GM21786 (cell line): Measurements from ENCODE around the gene DVL1.

Experiments
- ATAC-seq: cut with Tn5 transposase; IDR thresholded peaks from one replicate; pipeline ENCODE4 v1.9.1; 2021; ENCODE audit not compliant: unreplicated experiment

The DVL1 gene

DNA sequence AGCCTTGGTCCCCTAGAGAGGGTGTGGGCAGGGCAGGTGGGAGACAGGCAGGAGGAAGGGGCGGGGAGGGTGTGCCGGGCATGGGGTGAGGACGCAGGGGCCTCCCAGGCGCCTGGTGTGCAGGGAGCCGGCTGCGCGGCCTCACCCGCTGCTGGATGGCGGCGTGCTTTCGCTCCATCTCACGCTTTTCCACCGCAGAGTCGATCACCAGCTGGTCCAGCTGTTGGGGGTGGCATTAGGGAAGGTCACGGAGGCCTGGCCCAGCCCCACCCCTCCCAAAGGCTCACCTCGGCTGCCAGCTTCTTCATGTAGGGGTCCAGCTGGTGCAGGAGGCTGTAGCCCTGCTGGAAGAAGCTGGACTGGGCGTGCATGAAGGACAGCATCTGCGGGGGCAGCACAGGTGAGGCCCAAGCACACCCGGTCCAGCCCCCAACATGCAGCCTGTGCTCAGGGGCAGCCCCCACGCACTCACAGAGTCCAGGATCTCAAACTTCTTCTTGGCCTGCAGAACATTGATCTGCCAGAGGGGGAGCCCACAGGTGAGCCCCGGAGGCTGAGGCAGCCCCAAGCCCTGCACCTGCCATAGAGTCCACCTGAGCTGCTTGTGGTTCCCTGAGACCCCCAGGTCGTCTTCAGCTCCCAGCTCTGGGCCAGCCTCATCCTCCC is 49.4 kb downstream of the DVL1 start:
- ATAC-seq, result no peak

DNA sequence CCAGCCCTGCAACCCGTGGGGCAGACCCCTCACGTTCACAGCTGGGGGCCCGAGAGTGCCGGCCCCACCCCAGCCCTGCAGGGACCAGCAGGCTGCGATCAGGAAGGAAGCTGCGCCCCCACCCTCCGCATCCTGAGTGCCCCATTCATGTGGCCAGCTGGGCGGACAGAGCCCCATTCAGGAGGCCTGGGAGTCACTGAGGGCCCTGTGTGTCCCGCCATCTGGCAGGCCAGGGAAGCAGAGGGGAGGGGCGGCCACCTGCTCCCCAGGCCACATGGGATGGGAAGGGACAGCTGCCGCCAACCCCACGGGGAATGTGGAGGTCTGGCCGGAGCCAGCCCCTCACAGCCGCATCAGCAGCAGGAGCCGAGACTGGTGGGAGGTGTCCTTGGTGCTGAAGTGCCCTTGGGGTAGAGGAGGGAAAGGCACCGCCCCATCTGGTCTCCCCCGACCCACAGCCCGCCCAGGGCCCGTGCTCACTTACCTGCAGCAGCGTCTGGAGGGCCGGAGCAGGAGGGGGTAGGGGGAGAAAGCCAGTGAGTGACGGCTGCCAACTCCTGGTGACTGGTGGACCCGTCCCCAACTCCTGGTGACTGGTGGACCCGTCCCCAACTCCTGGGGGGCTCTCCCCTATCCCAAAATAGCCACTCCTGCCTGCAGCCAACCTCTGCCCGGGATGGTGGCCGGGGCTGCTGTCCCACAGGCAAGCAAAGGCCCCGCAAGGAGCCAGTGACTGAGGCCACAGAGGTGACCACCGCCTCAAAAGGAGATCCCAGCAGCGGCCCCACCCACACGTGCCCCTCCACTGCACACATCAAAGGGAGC is 50.1 kb downstream of the DVL1 start:
- no peak for ATAC-seq

- no peak for ATAC-seq
These were observed 51.3 kb downstream of the DVL1 start for GRCh38 chr1:1297802-1298424.

GRCh38 chr1:1296070-1297061 is 52.9 kb downstream of the DVL1 start:
- ATAC-seq, result no peak

DNA sequence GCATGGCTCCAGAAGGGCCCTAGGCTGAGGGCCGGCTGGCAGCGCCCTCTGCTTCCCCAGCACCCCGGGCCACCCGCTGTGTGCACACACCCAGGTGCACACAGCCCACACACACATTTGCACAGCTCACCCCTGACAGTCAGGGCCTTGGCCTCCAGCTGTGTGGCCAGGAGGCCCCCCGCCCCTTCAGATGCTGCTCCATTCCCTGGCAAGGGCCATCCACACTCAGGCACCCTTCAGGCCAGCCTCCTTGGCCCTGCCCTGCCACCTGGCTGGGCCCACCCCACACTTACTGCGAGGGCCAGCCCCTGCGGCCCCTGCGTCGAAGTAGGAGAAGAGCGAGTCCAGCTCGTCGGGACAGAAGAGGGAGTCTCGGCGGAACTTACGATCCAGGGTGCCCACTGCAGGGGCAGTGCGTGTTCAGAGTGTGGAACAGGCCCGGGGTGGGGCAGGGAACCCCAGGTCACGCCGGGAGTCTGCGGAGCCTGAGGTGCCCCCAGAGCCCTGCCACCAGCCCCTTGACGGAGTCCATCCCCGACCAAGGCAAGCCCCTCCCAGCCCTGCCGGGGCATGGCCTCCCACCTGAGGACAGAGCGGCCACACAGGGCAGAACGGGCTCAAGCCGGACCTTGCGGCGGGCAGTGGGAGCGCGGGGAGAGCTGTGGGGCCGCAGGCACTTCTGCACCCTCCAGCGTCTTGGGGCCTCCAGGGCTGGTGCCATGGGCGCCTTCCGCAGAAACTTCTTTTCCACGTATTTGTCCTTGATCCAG is 53.9 kb downstream of the DVL1 start:
- ATAC-seq, result no peak

DNA sequence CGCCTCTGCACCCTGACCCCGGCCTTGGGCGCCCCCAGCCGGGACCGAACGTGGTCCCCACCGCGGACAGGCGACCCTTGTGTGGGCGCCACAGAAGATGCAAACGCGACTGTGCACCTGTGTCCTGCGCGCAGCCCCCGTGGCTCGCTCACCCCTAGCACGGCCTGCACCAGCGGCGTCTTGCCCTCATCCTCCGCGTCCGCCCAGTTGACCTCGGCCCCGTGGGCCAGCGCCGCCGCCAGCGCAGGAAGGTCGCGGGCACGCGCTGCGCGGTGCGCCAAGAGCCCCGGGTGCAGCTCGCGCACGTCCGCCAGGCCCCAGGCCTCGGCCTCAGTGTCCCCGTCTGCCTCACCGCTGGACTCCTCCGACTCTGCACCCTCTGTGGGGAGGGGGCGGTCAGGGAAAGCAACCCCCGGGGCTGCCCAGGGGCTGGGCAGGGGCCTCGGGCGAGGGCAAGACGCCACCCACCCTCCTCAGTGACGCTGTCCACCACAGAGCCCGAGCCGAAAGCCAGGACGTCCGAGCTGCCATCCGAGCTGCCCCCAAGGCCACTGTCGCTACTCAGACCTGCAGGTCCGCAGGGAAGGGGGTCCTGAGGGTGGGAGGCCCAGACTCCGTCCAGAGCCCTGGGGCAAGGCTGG is 54.8 kb downstream of the DVL1 start:
- no peak for ATAC-seq

GRCh38 chr1:1293263-1294249 is 55.7 kb downstream of the DVL1 start:
- ATAC-seq, result no peak

GRCh38 chr1:1292851-1293250 is 56.4 kb downstream of the DVL1 start:
- no peak for ATAC-seq

- ATAC-seq, result no peak
These were observed 56.8 kb downstream of the DVL1 start for GRCh38 chr1:1292442-1292779.

- ATAC-seq, result no peak
These were observed 57.4 kb downstream of the DVL1 start for GRCh38 chr1:1291548-1292441.

DNA sequence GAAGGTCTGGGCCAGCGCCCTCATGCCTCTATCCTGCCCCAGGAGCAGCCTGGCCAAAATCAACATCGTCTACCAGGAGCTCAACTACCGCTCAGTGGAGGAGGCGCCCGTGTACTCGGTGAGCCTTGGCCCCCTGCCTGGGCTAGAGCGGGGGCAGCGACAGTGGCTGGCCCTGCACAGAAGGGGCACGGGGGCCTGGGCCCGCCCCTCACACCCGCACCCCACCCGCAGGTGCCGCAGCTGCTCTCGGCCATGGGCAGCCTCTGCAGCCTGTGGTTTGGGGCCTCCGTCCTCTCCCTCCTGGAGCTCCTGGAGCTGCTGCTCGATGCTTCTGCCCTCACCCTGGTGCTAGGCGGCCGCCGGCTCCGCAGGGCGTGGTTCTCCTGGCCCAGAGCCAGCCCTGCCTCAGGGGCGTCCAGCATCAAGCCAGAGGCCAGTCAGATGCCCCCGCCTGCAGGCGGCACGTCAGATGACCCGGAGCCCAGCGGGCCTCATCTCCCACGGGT is 58.1 kb downstream of the DVL1 start:
- no peak for ATAC-seq

- ATAC-seq, result no peak
These were observed 58.9 kb downstream of the DVL1 start for GRCh38 chr1:1290238-1290731.

- ATAC-seq, result no peak
These were observed 61.7 kb downstream of the DVL1 start for GRCh38 chr1:1287288-1288110.

DNA sequence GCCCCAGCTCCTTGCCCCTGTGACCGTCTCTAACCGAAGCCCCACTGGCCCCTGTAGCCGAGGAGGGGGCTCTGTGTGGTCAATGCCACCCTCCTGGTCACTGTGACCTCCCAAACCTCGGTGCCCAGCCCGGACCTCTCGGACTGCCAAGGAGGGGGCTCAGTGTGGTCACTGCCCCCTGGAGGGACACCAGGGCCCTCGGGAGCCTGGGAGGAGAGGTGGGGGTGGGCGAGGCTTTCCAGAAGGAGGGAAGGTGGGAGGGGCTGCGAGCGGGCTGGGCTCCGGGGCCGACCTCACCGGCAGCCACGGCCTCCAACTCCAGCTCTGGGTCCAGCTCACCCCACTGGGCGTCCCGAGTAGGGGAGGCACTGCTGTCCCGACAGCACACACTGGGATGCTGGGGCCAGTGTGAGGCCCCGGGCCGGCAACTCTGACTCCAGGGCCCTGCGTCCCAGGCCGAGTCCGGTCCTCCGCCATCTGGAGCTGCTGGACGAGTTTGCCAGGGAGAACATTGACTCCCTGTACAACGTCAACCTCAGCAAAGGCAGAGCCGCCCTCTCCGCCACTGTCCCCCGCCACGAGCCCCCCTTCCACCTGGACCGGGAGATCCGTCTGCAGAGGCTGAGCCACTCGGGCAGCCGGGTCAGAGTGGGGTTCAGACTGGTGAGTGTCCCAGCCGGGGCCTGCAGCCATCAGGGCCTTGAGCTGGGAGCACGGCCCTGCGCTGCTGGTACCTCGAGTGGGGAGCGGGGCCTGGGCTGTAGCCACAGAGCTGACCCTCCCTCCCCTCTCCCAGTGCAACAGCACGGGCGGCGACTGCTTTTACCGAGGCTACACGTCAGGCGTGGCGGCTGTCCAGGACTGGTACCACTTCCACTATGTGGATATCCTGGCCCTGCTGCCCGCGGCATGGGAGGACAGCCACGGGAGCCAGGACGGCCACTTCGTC is 62.6 kb downstream of the DVL1 start:
- no peak for ATAC-seq

DNA sequence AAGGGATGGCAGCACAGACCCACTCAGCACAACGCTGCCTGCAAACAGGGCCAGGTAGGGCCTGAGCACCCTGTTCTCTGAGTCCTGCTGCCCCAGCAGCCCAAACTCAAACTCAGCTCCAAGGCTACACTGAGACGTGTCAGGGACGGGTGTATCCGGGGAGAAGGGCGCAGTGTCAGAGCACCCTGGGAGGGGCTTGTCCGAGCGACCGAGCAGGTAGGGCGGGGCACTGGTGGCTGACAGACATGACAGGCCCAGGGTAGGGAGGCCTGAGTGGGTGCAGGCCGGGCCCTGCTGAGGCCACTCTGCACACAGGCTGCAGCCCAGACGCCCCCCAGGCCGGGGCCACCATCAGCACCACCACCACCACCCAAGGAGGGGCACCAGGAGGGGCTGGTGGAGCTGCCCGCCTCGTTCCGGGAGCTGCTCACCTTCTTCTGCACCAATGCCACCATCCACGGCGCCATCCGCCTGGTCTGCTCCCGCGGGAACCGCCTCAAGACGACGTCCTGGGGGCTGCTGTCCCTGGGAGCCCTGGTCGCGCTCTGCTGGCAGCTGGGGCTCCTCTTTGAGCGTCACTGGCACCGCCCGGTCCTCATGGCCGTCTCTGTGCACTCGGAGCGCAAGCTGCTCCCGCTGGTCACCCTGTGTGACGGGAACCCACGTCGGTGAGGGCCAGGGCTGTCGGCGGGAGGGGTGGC is 63.5 kb downstream of the DVL1 start:
- ATAC-seq, result no peak
